G401 (cell line): ENCODE data around the gene CACNA1H. TPM values are rescaled to one million over a fixed set of nuclear protein-coding genes. Genes with fewer than 3 reads are reported as not detected.

Source experiments
- total RNA-seq: library from RNA; depleted of rRNA; stranded (reverse); fragments of >200 nt; shearing (Covaris generic); gene quantifications from 2 replicates; pipeline ENCODE4 v1.2.3, GENCODE V29; 2014; rRNA removed

Gene CACNA1H
- total RNA-seq, 1 experiment from 2014 or later, result 14.8 TPM

Other genes with a start within 250 kb of the CACNA1H start
- 25.9 and 34.1 TPM in 2 replicates for gene LMF1, start 182.1 kb upstream of the CACNA1H start, total RNA-seq
- gene SOX8, start 171.3 kb upstream of the CACNA1H start, total RNA-seq, result 72.7 and 82.6 TPM in 2 replicates
- not detected in 2 replicates for gene SSTR5, start 80.4 kb upstream of the CACNA1H start, total RNA-seq
- 1.5 and 2.6 TPM in 2 replicates for gene C1QTNF8, start 56.9 kb upstream of the CACNA1H start, total RNA-seq
- gene TPSG1, start 72.2 kb downstream of the CACNA1H start, total RNA-seq, result not detected in 2 replicates
- not detected in 2 replicates for gene TPSB2, start 77.1 kb downstream of the CACNA1H start, total RNA-seq
- not detected in 2 replicates for gene TPSAB1, start 87.6 kb downstream of the CACNA1H start, total RNA-seq
- gene TPSD1, start 103.0 kb downstream of the CACNA1H start, total RNA-seq, result not detected in 2 replicates
- gene UBE2I, start 156.5 kb downstream of the CACNA1H start, total RNA-seq, result 120 and 144 TPM in 2 replicates
- 0.25 and 2.0 TPM in 2 replicates for gene BAIAP3, start 180.5 kb downstream of the CACNA1H start, total RNA-seq
- 88.1 and 96.8 TPM in 2 replicates for gene TSR3, start 198.8 kb downstream of the CACNA1H start, total RNA-seq
- gene GNPTG, start 198.8 kb downstream of the CACNA1H start, total RNA-seq, result 48.6 and 51.1 TPM in 2 replicates